Fibroblast of skin of back (primary cell): ENCODE measurements around the gene NAA25.
"Not testable (repeated sequence)": the region's sequence is repeated elsewhere in the genome, so short reads cannot be mapped to it uniquely, and the experiment has no call there.

Source experiments
- DNase-seq: peaks from one replicate; pipeline ENCODE4 v3.0.0-alpha.2; 2013

Gene NAA25

DNA sequence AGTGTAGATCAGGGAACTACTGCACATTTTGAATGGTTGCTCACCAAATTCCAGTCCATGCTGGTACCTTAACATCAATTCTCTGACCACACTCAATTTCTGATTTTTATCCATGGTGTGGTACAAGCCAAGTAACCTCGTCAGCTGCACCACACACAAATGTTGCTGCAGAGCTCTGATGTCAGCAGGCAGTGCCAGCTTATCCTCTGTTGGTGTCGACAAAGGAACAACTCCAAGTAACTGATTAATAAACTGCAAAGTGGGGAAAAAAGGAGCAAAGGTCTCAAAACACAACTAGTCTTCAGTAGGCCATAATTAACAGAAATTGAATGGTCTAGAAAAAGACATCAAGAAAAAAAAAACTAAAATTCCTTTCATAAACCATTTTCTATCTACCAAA lies 47.4 kb downstream of the NAA25 start:
- no peak for DNase-seq

DNA sequence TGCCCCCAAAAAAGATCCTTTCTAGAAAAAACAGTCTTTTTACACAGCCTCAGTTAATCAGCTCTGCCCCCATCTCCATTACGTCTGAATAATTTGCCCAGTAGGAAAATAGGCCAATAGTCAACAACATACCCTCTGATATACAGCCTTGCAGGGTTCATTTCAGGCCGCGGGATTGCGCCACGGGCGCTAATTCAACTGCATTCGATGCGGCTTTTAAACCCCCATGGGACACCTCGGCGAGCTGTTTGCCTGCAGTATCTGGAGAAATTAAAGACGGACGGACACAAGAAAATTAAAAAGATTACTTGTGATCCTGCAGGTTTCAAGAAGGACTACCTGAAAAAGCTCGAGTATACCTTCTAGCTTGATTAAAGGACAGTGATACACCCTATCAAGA lies 59.2 kb downstream of the NAA25 start:
- DNase-seq, result no peak

DNA sequence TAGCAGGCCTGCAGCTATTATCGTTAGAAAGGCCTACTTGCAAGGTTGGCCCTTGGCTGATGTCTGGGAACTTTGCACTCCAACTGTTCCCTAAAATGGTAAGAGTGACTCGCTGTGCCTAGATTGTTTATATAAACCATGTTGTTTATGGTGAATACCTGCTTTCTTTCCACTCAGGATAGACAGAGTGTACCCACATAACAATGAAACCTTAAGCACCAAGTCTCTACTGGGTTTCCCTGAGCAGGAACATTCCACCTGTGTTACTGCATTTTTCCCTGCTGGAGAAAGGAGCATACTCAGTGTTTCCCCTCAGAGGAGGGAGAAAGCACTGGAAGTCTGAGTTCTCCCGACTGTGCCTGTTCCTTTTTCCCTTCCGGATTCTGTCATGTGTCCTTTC lies 62.6 kb downstream of the NAA25 start:
- DNase-seq, result no peak

DNA sequence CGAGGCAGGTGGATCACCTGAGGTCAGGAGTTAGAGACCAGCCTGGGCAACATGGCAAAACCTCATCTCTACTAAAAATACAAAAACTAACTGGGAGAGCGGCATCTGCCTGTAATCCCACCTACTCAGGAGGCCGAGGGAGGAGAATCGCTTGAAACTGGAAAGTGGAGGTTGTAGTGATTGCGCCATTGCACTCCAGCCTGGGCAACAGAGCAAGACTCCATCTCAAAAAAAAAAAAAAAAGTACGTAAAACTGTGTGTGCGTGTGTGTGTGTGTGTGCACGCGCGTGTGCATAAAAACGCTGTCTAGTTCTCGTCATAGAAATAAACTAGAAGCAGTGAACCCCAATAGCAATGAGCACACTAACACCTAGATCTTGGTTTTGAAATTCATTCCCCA lies 72.0 kb downstream of the NAA25 start:
- not testable (repeated sequence) for DNase-seq

DNA sequence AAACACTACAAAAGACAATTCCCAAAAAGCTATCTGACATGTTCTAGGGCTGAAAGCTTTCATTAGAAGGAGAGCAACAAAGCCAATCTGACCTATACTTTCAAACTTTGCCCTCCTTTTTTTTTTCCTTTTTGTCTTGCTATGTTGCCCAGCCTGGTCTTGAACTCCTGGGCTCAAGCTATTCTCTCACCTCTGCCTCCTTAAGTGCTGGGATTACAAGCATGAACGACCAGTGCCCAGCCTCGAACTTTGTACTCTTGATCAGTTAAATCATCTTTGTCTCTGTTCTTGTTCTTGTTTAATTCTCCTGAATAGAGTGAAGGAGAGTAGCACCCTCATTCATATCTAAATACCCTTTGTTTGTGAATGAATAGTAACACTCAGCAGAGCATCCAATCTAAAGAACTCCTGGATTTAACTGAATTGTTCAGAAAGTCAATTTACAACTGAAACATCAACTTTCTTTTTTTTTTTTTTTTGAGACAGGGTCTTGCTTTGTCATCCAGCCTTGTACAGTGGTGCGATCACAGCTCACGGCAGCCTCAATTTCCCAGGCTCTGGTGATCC lies 73.3 kb downstream of the NAA25 start:
- DNase-seq, result no peak

DNA sequence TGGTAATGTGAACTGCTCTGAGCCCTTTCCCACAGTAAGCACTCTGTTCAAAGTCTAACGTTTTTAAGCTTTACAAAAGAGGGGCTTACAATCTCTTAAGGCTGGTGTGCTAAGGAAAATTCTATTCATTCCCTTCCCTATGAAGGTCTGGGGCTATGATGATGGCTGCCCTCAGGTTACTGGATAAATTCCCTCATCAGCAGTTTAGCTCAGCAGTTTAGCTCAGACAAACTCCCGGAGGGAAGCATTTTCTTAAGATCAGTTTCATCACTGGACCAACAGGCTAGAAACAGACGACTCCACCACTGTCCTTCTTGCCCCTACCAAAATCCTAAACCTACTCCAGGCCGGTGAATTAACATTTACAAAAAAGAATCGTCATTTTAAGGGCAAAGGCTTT lies 76.3 kb downstream of the NAA25 start:
- no peak for DNase-seq

DNA sequence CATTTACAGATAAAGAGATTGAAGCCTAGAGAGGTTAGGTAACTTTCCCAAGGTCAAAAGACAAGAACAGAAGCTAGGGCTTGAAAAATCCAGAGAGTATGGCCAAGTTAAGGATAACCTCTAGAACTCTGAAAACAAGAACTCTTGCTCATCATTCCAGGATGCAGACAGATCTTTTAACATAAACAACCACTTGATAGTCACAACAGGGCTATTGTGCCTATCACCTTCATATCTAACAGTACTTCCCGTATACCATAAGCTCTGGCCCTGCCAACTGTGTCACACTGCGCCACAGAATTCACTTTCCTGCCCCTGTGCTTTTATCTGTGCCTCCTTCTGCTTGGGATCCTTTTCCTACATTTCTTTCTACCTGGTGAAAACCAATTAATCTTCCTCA lies 77.1 kb downstream of the NAA25 start:
- no peak for DNase-seq

DNA sequence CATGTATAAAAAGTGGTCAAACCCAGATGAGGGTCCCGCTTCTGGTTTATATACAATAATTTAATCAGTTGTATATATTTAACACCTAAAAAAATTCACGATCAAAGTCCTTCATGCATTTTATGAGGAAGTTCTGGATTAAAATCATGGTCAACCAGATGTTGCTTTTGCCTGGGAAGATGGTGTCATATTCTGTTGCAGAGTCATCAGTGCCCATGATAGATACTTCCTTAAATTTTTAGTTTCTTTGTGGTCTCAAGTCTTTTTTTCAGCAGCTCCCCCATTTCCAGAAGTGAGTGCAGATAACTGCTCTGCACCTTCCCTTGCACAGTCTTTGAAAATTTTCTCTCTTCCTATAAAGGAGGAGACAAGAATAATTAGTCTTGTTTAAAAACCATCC lies 79.3 kb downstream of the NAA25 start:
- DNase-seq, result no peak

DNA sequence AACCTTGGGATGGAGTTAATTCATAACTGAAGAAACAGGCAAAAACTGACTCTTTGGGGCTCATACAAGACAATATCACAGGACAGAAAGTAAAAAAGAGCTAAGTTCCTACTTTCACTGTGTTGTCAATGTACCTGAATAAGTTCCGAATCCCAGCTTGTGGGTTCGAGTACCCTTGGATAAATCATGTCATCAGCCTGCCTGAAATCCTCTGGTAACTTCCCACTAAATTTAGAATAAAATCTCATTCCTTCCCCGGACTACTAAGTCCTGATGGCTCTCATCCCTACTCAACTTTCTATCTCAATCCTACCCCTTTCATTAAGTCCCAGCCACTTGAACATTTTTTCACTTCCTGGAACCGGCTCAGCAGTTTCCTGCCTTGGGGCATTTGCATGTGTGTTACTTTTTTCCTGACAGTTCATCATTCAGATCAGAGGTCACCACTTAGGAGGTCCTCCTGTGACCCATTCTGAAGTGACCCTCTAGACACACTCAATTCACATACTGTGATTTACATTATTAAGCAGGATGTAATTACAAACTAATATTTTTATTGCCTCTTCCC lies 82.7 kb downstream of the NAA25 start:
- no peak for DNase-seq

DNA sequence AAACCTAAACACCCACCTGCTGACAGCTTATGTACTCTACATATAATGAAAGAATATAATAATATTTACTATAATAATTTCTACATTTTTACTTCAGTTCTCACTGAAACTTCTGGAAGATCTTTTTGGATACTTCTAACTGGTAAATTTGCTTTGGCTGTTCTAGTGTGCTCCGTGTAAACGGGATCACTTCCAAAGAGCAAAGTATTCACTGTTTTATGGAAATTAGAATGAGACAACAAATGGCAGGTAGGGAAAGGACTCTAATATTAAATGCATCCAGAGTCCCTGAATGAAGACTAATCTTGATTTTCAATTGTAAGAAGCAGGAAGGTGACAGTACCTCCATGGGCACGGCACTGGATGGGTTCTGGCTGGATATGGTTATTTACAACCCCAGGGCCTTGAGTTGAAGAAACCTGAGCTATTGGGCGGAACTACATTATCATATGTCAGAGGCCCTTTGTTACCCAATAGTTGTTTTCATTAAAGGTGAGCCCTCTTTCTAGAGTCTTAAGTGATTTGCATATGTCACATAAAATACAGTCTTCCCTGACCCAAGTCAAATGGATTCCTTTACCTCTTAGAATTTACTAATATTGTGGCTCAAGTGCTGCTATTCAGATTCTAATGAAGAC lies 84.7 kb downstream of the NAA25 start:
- DNase-seq, result no peak

DNA sequence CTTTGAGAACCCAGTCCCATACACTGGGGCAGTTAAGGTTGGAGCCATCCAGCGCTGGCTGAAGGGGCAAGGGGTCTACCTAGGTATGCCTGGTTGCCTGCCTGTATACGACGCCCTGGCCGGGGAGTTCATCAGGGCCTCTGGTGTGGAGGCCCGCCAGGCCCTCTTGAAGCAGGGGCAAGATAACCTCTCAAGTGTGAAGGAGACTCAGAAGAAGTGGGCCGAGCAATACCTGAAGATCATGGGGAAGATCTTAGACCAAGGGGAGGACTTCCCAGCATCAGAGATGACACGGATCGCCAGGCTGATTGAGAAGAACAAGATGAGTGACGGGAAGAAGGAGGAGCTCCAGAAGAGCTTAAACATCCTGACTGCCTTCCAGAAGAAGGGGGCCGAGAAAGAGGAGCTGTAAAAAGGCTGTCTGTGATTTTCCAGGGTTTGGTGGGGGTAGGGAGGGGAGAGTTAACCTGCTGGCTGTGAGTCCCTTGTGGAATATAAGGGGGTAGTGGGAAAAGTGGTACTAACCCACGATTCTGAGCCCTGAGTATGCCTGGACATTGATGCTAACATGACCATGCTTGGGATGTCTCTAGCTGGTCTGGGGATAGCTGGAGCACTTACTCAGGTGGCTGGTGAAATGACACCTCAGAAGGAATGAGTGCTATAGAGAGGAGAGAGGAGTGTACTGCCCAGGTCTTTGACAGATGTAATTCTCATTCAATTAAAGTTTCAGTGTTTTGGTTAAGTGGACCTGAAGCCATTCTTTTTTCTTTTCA lies 86.2 kb downstream of the NAA25 start:
- DNase-seq, result no peak

DNA sequence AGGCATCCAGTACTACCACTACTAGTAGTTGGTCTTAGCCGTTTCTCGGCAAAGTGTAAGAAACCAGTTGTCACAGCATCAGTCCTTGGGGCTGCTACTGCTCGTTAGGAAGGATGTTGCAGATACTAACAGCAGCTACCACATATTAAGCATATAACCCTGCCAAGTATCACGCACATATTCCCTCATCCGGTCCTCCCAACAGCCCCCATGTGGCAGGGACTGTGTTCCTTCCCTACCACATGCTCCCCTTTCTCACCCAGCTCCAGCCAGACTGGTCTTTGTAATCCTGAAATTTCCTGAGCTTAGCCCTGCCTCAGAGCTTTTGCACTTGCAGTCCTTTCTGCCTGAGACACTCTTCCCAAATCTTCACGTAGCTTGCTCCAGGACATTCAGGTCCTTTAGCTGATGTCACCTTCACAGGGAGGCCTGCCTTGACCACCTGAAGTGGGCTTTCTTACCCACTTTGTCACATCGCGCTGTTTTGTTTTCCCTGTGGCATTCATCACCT lies 87.6 kb downstream of the NAA25 start:
- DNase-seq, result no peak

DNA sequence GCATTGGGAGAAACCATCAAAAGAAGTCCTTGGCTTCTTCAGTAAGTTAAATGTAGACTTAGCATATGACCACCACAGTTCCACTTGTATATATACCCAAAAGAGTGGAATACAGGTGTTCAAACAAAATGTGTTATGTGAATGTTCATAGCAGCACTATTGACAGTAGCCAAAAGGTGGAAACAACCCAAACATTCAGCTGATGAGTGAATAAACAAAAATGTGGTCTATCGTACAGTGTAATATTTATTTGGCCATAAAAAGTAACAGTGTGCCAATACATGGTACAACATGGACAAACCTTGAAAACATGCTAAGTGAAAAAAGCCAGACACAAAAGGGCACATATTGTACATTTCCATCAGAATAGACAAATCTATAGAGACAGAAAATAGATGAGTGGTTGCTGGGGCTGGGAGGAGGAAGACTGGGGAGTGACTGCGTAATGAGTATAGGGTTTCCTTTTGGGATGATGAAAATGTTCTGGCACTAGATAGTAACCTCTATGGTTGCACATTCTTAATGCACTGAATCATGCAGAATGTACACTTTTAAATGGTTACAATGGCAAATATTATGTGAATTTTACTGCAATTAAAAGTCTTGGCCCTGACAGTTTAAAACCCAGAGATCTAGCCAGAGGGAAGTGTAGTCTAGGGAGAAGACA lies 89.9 kb downstream of the NAA25 start:
- DNase-seq, result peak; percentile 84

DNA sequence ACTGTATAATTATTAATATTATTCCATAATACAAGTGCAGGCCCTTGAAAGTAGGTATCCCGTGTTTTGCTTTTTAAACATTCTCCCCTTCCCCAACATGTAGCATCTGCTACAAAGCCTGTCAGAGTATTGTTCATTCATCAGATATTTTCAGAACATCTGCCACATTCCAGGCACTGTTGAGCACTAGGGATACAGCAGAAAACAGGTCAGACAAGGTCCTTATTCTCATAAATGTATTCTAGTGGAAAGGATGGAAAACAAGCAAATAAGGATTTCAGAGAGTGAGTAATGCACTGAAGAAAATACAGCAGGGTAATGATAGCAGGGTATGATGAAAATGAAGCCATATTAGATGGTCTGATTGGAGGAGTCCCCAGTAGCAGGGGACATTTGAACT lies 91.5 kb downstream of the NAA25 start:
- no peak for DNase-seq

DNA sequence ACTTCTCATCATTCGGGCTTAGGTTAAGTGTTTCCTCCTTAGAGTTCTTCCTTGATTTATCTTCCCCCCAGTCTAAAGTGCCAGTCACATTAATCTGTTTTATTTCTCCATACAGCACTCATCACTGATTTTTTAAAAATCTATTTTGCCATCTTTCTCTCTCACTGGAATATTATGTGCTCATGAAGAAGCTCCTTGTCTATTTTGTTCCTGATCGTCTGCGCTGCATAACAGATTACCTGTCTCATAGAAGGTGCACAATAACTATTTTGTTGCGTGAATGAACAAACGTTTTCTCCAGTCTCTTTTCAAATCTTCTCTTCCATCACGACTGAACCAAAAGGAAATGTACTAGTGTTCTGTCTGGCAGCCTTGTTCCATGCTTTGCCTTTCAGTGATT lies 92.6 kb downstream of the NAA25 start:
- DNase-seq, result no peak

DNA sequence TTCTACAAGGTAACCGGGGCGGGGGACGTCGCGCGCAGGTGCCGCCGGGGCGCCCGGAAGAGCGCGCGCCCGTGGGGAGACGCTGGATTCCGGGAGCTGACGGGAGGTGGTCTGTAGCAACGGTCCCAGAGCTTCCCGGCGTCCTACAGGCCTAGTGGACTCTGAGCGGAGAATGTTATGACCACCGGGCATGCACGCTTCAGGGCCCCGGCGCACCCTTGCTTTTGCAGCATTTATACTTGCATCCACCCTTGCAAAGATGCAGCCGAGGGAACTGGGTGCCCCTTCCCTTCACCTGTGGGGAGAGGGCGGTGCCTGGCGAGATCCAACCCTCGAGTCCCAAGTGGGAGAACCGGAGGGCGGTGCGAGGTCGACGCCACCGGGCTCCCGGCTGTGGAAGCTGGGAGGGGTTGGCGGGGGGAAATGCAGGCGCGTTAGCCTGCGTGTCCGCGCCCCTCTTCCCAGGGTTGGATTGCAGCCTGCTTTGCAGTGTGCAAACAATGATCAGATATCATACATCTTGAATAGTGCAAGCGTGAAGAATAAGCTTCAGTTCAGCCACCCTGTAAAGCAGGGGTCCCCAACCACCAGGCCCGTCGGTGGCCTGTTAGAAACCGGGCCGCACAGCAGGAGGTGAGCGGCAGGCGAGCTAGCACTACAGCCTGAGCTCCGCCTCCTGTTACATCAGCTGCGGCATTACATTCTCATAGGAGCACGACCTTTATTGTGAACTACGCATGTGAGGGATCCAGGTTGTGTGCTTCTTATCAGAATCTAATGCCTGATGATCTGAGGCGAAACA lies 94.8 kb downstream of the NAA25 start:
- DNase-seq, result peak; percentile 79

DNA sequence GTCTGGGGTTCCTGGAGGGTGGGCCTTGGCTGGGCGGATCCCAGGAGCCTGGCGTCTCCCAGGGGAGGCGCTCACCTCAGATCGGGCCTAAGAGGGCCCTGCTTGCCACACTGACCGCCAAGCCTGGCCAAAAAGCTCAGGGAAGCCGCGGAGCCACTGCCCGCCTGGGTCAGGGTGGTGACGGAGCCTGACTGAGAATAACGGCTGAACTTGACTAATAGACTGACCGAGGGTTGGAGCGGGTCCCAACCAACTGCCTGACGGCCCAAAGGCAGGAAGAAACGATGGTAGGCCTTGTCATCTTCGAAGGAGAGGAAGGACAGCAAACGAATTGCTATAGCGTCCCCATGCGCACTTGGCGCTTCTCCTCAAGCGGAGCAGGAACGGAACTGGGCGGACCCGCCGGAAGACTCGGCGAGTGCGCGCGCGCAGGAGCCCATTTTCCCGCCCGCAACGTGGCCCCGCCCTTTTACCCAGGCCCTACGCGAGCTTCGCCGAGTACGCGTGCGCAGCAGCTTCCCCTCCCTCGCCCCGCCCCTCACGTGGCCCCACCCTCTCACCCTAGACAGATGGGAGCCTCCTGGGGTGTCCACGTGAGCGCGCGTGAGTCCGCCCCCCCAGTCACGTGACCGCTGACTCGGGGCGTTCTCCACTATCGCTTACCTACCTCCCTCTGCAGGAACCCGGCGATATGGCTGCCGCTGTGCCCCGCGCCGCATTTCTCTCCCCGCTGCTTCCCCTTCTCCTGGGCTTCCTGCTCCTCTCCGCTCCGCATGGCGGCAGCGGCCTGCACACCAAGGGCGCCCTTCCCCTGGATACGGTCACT lies 95.6 kb downstream of the NAA25 start, which contains the start of the genes ERP29 and TMEM116:
TSS of gene ERP29 (plus strand) at position 652 of the 826 bp plus-strand sequence. CDS start at position 692, 40 bp downstream.
TSS of gene TMEM116 (minus strand) at position 391 of the 826 bp plus-strand sequence. CDS start 7,895 bp downstream, outside the sequence.
- DNase-seq, result peak; percentile 98

DNA sequence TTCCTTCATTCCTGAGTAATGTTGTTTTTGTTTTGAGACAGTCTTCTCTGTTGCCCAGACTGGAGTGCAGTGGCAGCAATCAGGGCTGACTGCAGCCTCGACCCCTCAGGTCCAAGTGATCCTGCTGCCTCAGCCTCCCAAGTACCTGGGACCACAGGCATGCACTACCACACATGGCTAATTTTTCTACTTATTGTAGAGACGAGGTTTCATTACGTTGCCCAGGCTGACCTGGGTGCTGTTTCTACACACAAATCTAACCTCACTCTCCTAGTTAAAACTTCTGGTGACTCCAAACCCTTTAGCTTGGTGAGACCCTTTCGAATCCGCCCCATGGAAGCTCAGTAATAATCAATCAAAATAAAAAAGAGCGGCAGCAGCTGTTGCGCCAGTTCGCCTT lies 96.9 kb downstream of the NAA25 start:
- DNase-seq, result no peak

DNA sequence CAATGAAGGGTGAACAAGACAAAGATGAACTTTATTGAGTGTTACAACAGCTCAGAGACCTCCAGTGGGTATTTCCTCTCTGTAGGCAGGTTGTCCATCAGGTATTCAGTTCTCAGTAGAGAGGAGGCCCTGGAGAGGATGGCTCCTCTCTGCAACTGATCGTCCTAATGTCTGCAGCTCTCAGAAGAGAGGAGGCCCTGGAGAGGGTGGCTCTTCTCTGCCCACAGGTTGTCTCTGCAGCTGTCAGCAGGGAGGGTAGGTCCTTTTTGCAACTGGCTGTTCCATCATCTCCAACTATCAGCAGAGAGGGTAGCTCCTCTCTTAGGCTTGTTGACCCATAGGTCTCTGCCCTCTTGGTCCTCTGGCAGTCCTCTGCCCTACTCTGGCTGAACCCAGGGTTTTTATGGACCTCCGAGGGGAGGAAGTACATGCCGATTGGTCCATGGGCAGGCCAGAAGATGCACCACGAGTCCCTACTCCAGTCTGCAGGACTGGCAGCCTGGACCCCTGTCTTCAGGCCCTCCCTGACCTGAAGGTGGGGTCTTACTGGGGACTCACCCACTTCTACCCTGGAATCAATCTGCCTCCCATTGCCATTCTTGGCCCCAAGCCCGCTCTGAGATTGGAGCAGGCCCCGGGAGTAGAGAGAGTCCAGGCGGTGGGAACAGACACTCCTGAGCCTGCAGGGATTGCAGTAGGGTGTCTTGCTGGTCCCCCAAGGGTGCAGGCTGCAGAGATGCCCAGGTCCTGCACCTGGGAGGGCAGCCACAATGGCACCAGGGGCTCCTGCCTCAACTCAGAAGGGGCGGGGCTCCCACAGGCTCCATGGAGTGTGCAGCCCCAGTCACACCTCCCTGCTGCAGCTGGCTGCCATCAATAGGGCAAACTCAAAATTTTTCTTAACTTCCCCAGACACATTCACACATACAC lies 97.9 kb downstream of the NAA25 start:
- no peak for DNase-seq

DNA sequence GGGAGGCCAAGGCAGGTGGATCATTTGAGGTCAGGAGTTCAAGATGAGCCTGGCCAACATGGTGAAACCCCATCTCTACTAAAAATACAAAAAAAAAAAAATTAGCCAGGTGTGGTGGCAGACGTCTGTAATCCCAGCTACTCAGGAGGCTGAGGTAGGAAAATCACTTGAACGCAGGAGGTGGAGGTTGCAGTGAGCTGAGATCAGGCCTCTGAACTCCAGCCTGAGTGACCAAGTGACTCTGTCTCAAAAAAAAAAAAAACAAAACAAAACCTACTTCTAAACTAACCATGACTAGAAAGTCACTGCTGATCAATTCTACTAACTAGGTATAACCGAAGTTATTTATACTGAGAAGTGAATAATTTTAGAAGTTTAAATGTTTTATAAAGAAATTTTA lies 99.0 kb downstream of the NAA25 start:
- not testable (repeated sequence) for DNase-seq
